ENCODE measurements around the gene TULP4.

The TULP4 gene

DNA sequence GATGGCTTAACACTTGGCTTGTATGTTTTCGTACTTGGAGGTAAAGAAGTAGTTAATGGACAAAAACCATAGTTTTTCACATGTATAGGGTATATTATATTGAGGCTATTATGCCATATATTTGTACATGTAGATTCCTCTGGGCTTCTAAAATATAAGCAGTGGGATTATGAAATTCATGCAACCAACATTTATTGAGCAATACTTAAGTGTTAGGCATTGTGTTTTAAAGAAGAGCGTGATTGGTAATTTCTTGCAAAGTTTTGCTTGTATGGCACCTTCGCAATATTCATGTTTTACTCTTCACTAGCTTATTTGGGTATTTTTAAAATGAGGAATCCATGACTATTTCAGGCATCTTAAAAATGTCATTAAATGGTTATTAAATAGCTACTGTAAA is 2.5 kb downstream of the TULP4 start (continued):
- TF ChIP-seq, protein P1, sequence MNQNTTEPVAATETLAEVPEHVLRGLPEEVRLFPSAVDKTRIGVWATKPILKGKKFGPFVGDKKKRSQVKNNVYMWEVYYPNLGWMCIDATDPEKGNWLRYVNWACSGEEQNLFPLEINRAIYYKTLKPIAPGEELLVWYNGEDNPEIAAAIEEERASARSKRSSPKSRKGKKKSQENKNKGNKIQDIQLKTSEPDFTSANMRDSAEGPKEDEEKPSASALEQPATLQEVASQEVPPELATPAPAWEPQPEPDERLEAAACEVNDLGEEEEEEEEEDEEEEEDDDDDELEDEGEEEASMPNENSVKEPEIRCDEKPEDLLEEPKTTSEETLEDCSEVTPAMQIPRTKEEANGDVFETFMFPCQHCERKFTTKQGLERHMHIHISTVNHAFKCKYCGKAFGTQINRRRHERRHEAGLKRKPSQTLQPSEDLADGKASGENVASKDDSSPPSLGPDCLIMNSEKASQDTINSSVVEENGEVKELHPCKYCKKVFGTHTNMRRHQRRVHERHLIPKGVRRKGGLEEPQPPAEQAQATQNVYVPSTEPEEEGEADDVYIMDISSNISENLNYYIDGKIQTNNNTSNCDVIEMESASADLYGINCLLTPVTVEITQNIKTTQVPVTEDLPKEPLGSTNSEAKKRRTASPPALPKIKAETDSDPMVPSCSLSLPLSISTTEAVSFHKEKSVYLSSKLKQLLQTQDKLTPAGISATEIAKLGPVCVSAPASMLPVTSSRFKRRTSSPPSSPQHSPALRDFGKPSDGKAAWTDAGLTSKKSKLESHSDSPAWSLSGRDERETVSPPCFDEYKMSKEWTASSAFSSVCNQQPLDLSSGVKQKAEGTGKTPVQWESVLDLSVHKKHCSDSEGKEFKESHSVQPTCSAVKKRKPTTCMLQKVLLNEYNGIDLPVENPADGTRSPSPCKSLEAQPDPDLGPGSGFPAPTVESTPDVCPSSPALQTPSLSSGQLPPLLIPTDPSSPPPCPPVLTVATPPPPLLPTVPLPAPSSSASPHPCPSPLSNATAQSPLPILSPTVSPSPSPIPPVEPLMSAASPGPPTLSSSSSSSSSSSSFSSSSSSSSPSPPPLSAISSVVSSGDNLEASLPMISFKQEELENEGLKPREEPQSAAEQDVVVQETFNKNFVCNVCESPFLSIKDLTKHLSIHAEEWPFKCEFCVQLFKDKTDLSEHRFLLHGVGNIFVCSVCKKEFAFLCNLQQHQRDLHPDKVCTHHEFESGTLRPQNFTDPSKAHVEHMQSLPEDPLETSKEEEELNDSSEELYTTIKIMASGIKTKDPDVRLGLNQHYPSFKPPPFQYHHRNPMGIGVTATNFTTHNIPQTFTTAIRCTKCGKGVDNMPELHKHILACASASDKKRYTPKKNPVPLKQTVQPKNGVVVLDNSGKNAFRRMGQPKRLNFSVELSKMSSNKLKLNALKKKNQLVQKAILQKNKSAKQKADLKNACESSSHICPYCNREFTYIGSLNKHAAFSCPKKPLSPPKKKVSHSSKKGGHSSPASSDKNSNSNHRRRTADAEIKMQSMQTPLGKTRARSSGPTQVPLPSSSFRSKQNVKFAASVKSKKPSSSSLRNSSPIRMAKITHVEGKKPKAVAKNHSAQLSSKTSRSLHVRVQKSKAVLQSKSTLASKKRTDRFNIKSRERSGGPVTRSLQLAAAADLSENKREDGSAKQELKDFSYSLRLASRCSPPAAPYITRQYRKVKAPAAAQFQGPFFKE (tag by site-specific recombination; IDR thresholded peaks at IDR 0.05; ENCODE audit: borderline replicate concordance) = no peak
- TF ChIP-seq, protein P2, sequence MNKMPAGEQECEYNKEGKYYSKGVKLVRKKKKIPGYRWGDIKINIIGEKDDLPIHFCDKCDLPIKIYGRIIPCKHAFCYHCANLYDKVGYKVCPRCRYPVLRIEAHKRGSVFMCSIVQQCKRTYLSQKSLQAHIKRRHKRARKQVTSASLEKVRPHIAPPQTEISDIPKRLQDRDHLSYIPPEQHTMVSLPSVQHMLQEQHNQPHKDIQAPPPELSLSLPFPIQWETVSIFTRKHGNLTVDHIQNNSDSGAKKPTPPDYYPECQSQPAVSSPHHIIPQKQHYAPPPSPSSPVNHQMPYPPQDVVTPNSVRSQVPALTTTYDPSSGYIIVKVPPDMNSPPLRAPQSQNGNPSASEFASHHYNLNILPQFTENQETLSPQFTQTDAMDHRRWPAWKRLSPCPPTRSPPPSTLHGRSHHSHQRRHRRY (tag by site-specific recombination; IDR thresholded peaks at IDR 0.05) = no peak
- TF ChIP-seq, protein P3, sequence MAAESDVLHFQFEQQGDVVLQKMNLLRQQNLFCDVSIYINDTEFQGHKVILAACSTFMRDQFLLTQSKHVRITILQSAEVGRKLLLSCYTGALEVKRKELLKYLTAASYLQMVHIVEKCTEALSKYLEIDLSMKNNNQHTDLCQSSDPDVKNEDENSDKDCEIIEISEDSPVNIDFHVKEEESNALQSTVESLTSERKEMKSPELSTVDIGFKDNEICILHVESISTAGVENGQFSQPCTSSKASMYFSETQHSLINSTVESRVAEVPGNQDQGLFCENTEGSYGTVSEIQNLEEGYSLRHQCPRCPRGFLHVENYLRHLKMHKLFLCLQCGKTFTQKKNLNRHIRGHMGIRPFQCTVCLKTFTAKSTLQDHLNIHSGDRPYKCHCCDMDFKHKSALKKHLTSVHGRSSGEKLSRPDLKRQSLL (tag by site-specific recombination; IDR thresholded peaks at IDR 0.05) = no peak
- TF ChIP-seq, protein P4, sequence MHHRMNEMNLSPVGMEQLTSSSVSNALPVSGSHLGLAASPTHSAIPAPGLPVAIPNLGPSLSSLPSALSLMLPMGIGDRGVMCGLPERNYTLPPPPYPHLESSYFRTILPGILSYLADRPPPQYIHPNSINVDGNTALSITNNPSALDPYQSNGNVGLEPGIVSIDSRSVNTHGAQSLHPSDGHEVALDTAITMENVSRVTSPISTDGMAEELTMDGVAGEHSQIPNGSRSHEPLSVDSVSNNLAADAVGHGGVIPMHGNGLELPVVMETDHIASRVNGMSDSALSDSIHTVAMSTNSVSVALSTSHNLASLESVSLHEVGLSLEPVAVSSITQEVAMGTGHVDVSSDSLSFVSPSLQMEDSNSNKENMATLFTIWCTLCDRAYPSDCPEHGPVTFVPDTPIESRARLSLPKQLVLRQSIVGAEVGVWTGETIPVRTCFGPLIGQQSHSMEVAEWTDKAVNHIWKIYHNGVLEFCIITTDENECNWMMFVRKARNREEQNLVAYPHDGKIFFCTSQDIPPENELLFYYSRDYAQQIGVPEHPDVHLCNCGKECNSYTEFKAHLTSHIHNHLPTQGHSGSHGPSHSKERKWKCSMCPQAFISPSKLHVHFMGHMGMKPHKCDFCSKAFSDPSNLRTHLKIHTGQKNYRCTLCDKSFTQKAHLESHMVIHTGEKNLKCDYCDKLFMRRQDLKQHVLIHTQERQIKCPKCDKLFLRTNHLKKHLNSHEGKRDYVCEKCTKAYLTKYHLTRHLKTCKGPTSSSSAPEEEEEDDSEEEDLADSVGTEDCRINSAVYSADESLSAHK (tag by site-specific recombination; IDR thresholded peaks at IDR 0.05) = no peak
- TF ChIP-seq, protein P5, sequence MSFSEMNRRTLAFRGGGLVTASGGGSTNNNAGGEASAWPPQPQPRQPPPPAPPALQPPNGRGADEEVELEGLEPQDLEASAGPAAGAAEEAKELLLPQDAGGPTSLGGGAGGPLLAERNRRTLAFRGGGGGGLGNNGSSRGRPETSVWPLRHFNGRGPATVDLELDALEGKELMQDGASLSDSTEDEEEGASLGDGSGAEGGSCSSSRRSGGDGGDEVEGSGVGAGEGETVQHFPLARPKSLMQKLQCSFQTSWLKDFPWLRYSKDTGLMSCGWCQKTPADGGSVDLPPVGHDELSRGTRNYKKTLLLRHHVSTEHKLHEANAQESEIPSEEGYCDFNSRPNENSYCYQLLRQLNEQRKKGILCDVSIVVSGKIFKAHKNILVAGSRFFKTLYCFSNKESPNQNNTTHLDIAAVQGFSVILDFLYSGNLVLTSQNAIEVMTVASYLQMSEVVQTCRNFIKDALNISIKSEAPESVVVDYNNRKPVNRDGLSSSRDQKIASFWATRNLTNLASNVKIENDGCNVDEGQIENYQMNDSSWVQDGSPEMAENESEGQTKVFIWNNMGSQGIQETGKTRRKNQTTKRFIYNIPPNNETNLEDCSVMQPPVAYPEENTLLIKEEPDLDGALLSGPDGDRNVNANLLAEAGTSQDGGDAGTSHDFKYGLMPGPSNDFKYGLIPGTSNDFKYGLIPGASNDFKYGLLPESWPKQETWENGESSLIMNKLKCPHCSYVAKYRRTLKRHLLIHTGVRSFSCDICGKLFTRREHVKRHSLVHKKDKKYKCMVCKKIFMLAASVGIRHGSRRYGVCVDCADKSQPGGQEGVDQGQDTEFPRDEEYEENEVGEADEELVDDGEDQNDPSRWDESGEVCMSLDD (tag by site-specific recombination; IDR thresholded peaks at IDR 0.05) = no peak
- TF ChIP-seq ZNF837 (tag by site-specific recombination; IDR thresholded peaks at IDR 0.05) (no peak), ZNF473 (tag by site-specific recombination; IDR thresholded peaks at IDR 0.05) (no peak), SALL2 (tag by site-specific recombination; IDR thresholded peaks at IDR 0.05; ENCODE audit: borderline replicate concordance) (no peak), IKZF3 (tag by site-specific recombination; IDR thresholded peaks at IDR 0.05) (no peak), ZNF549 (tag by site-specific recombination; IDR thresholded peaks at IDR 0.05) (no peak), BCL11B (tag by site-specific recombination; IDR thresholded peaks at IDR 0.05; ENCODE audit: low read depth) (no peak)

DNA sequence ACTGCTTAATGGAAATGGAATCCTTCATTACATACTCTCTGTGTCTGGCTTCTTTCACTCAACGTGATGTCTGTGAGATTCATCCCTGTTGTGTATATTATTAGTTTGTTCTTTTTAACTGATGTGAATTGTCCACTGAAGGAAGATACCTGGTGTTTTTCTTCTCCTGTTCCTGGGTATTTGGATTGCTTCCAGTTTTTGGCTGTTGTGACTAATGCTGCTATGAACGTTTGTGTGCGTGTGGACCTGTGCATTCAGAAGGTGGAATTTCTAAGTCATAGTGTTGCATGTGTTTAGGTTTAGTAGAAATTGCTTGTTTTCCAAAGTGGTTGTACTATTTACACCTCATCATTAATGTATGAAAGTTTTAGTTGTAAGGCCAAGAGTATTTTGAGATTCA is 3.8 kb downstream of the TULP4 start:
- H3K9me3 ChIP-seq (ENCODE audit: control insufficient read depth, insufficient read depth, low read depth, low read length) = peaks cover 3% of the 10 kb centered on the region; the same call in 1 of the 2 replicates
- no peak overlapping the region for H3K27ac ChIP-seq (ENCODE audit: extremely low read depth, low read depth, low read length)
- CTCF ChIA-PET = no interaction called here
- H3K4me1 ChIP-seq (ENCODE audit: control insufficient read depth, insufficient read depth, low read length) = no peaks in the 10 kb centered on the region
- H3K4me3 ChIP-seq (ENCODE audit: low read depth, low read length) = no peak overlapping the region
- POLR2A ChIA-PET = no interaction called here
- H3K36me3 ChIP-seq (ENCODE audit: control insufficient read depth in 2 of 2, insufficient read depth in 1 of 2, low read length in 2 of 2) = peaks cover 0 to 45% of the 10 kb centered on the region in 2 experiments; a peak in 2 of 3 replicates
- no peak for TF ChIP-seq ZNF114 (tag by site-specific recombination; IDR thresholded peaks at IDR 0.05)
- no peak for TF ChIP-seq SP3 (tag by site-specific recombination; IDR thresholded peaks at IDR 0.05)
- no peak for TF ChIP-seq ZNF791 (tag by site-specific recombination; IDR thresholded peaks at IDR 0.05)
- no peak for TF ChIP-seq ZNF169 (tag by site-specific recombination; IDR thresholded peaks at IDR 0.05)
- TF ChIP-seq ZNF596 (tag by site-specific recombination; IDR thresholded peaks at IDR 0.05) = no peak
- TF ChIP-seq, protein P6, sequence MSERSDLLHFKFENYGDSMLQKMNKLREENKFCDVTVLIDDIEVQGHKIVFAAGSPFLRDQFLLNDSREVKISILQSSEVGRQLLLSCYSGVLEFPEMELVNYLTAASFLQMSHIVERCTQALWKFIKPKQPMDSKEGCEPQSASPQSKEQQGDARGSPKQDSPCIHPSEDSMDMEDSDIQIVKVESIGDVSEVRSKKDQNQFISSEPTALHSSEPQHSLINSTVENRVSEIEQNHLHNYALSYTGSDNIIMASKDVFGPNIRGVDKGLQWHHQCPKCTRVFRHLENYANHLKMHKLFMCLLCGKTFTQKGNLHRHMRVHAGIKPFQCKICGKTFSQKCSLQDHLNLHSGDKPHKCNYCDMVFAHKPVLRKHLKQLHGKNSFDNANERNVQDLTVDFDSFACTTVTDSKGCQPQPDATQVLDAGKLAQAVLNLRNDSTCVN (tag by site-specific recombination; optimal IDR thresholded peaks at IDR 0.05) = no peak
- no peak for TF ChIP-seq ZFP37 (tag by site-specific recombination; IDR thresholded peaks at IDR 0.05)

Data from HEK293 (cell line).